PFSK-1 (cell line): ENCODE measurements around the gene VPS16.

Experiments
- FOXP2 ChIP-seq: optimal IDR thresholded peaks from 2 replicates; pipeline ENCODE3; 2011; ENCODE audit warnings: borderline replicate concordance, control low read depth, inconsistent platforms; ENCODE audit not compliant: insufficient read depth; ENCODE audit errors: extremely low read length, extremely low read depth
- POLR2AphosphoS5 ChIP-seq: IDR thresholded peaks from 2 replicates; pipeline ENCODE4 v1.6.1; 2012; ENCODE audit warnings: low read depth, mild to moderate bottlenecking, control low read depth, low read length, moderate library complexity
- SIN3A ChIP-seq: IDR thresholded peaks from 2 replicates; pipeline ENCODE4 v1.6.1; 2012; ENCODE audit warnings: mild to moderate bottlenecking, low read length, moderate library complexity, borderline replicate concordance; ENCODE audit not compliant: insufficient read depth
- TAF1 ChIP-seq: IDR thresholded peaks from 2 replicates; pipeline ENCODE4 v1.6.1; 2012; ENCODE audit warnings: low read length, control low read depth, borderline replicate concordance; ENCODE audit not compliant: insufficient read depth
- TF ChIP-seq, protein P1 (sequence below), 2 experiments: IDR thresholded peaks; 2 replicates each; pipeline versions ENCODE4 v1.6.1 to v1.8.0; 2011 to 2012; ENCODE audit warnings: low read depth in 2 of 2, low read length in 2 of 2, control low read depth in 1 of 2, inconsistent platforms in 1 of 2, mild to moderate bottlenecking in 1 of 2, moderate library complexity in 1 of 2; ENCODE audit not compliant: insufficient read depth in 1 of 2

DNA sequence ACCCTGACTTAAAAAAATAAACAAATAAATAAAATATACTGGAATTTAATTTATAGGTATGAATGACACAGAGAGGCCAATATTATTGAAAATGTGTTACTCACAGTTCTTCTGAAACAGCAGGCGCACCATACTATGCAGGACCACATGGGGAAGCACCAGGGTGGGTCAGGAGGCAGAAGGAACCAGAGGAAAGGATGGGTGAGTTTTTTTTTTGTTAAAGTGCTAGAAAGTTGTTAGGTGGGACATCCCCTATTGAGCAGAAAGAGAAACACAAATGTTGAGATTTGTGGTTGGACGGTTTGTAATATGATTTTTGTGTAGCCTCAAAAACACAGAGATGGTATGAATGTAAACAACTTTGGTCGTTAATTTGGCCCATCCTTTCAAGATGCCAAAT is 58.7 kb downstream of the VPS16 start:
- no peak for TF ChIP-seq TAF1
- TF ChIP-seq POLR2AphosphoS5, result no peak
- no peak for TF ChIP-seq SIN3A
- TF ChIP-seq, protein P1, sequence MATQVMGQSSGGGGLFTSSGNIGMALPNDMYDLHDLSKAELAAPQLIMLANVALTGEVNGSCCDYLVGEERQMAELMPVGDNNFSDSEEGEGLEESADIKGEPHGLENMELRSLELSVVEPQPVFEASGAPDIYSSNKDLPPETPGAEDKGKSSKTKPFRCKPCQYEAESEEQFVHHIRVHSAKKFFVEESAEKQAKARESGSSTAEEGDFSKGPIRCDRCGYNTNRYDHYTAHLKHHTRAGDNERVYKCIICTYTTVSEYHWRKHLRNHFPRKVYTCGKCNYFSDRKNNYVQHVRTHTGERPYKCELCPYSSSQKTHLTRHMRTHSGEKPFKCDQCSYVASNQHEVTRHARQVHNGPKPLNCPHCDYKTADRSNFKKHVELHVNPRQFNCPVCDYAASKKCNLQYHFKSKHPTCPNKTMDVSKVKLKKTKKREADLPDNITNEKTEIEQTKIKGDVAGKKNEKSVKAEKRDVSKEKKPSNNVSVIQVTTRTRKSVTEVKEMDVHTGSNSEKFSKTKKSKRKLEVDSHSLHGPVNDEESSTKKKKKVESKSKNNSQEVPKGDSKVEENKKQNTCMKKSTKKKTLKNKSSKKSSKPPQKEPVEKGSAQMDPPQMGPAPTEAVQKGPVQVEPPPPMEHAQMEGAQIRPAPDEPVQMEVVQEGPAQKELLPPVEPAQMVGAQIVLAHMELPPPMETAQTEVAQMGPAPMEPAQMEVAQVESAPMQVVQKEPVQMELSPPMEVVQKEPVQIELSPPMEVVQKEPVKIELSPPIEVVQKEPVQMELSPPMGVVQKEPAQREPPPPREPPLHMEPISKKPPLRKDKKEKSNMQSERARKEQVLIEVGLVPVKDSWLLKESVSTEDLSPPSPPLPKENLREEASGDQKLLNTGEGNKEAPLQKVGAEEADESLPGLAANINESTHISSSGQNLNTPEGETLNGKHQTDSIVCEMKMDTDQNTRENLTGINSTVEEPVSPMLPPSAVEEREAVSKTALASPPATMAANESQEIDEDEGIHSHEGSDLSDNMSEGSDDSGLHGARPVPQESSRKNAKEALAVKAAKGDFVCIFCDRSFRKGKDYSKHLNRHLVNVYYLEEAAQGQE (IDR thresholded peaks at IDR 0.05; ENCODE audit: insufficient read depth in 1 of 2, low read depth in 2 of 2, low read length in 2 of 2), result no peak
- TF ChIP-seq FOXP2, result no peak
